GM08714 (cell line): ENCODE results near the gene NR5A2.

Source experiments
- H3K4me3 ChIP-seq: fragments of 200-500 bp; sonication (Bioruptor generic); 2 replicates; pipeline ENCODE4 v1.5.1; 2014; ENCODE audit warnings: mild to moderate bottlenecking, low read length, inconsistent platforms
- ZNF274 ChIP-seq: IDR thresholded peaks from 2 replicates; pipeline ENCODE4 v1.6.1; 2012; ENCODE audit warnings: mild to moderate bottlenecking, low read depth, low read length

NR5A2 gene

GRCh38 chr1:200224315-200224714, 196.8 kb downstream of the NR5A2 start:
- H3K4me3 ChIP-seq = no peak overlapping the region
- TF ChIP-seq ZNF274 = no peak

- TF ChIP-seq ZNF274 = no peak
- no peak overlapping the region for H3K4me3 ChIP-seq
Observed at GRCh38 chr1:200226268-200226968, 198.9 kb downstream of the NR5A2 start.

GRCh38 chr1:200226969-200227303, 199.4 kb downstream of the NR5A2 start:
- TF ChIP-seq ZNF274 = no peak
- no peak overlapping the region for H3K4me3 ChIP-seq
